Endothelial cell of umbilical vein (primary cell): ENCODE measurements around the gene SPAG9.

Experiments used
- EZH2 ChIP-seq: IDR thresholded peaks from 2 replicates; pipeline ENCODE4 v1.6.1; 2012; ENCODE audit warnings: borderline replicate concordance, low read depth, mild to moderate bottlenecking, moderate library complexity, low read length, inconsistent platforms; ENCODE audit not compliant: severe bottlenecking
- MAX ChIP-seq: IDR thresholded peaks from 2 replicates; pipeline ENCODE4 v1.6.1; 2011; ENCODE audit not compliant: insufficient read depth, insufficient read length
- POLR2A ChIP-seq: IDR thresholded peaks from 2 replicates; pipeline ENCODE4 v1.6.1; 2012; ENCODE audit warnings: low read depth, mild to moderate bottlenecking, control low read depth, low read length
- POLR2AphosphoS5 ChIP-seq: IDR thresholded peaks from 2 replicates; pipeline ENCODE4 v1.6.1; 2012; ENCODE audit warnings: low read depth, mild to moderate bottlenecking, control low read depth, low read length, moderate library complexity; ENCODE audit not compliant: insufficient read depth
- TF ChIP-seq, protein P1 (sequence below), 2 donors: IDR thresholded peaks; 1 replicate in 1 of 2; 2 replicates in 1 of 2; pipeline ENCODE4 v1.5.1; 2011; ENCODE audit warnings: low read length in 2 of 2, mild to moderate bottlenecking in 2 of 2, moderate library complexity in 2 of 2, control low read depth in 1 of 2, inconsistent platforms in 1 of 2, low read depth in 1 of 2; ENCODE audit not compliant: insufficient read depth in 1 of 2; ENCODE audit errors: extremely low read depth in 1 of 2

DNA sequence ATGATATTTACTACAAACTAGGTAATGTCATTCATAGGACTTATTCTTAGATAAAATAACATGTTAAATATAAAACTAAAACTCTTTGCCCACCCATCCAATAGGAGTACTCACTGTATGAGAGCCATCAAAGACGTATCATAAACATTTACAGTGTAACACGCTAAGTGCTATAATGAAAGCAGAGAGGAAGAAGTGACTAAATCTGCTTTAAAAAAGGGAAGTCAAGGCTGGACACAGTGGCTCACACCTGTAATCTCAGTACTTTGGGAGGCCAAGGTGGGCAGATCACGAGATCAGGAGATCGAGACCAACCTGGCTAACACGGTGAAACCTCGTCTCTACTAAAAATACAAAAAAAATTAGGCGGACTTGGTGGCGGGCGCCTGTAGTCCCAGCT lies 32.4 kb downstream of the SPAG9 start:
- TF ChIP-seq, protein P1, sequence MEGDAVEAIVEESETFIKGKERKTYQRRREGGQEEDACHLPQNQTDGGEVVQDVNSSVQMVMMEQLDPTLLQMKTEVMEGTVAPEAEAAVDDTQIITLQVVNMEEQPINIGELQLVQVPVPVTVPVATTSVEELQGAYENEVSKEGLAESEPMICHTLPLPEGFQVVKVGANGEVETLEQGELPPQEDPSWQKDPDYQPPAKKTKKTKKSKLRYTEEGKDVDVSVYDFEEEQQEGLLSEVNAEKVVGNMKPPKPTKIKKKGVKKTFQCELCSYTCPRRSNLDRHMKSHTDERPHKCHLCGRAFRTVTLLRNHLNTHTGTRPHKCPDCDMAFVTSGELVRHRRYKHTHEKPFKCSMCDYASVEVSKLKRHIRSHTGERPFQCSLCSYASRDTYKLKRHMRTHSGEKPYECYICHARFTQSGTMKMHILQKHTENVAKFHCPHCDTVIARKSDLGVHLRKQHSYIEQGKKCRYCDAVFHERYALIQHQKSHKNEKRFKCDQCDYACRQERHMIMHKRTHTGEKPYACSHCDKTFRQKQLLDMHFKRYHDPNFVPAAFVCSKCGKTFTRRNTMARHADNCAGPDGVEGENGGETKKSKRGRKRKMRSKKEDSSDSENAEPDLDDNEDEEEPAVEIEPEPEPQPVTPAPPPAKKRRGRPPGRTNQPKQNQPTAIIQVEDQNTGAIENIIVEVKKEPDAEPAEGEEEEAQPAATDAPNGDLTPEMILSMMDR (IDR thresholded peaks at IDR 0.05; ENCODE audit: extremely low read depth in 1 of 2, insufficient read depth in 1 of 2, low read depth in 1 of 2, low read length in 2 of 2), result no peak
- TF ChIP-seq EZH2, result no peak
- no peak for TF ChIP-seq POLR2AphosphoS5
- no peak for TF ChIP-seq POLR2A
- no peak for TF ChIP-seq MAX
